H1 (cell line): ENCODE results near the gene FHIT. TPM values are rescaled to one million over a fixed set of nuclear protein-coding genes. Genes with fewer than 3 reads are reported as not detected.

Source experiments
- CTCF ChIA-PET: fragments of 300-600 bp; sonication (Branson Sonifier 250); formaldehyde crosslinking; loops from one replicate; lab custom pipeline; 2021; ENCODE audit not compliant: partially characterized antibody; lab: Charles Lee
- POLR2A ChIA-PET: fragments of 300-600 bp; sonication (Branson Sonifier 250); formaldehyde crosslinking; loops from one replicate; lab custom pipeline; 2021; ENCODE audit warnings: inconsistent platforms; ENCODE audit not compliant: partially characterized antibody; lab: Charles Lee
- DNase-seq, 2 experiments: peaks; one replicate each; pipeline versions ENCODE4 v3.0.0 to v3.0.0-alpha.2; 2010 to 2022; ENCODE audit warnings: low spot score in 2 of 2, low read depth in 1 of 2, mixed read lengths in 1 of 2
- FAIRE-seq: peaks from 2 replicates; lab custom pipeline; 2011; peaks lifted over from hg19 to GRCh38; lab: Jason Lieb, UNC
- H2AFZ ChIP-seq: 2 replicates; pipeline ENCODE4 v1.8.1; 2012; ENCODE audit warnings: low read length, inconsistent platforms
- H2AK5ac ChIP-seq: 2 replicates; pipeline ENCODE4 v1.6.1; 2013; ENCODE audit warnings: low read depth, low read length
- H2BK120ac ChIP-seq: replicated peaks from 2 replicates; pipeline ENCODE3; 2013; ENCODE audit warnings: low read depth, low read length, inconsistent platforms
- H2BK12ac ChIP-seq: 2 replicates; pipeline ENCODE4 v1.6.1; 2013; ENCODE audit warnings: low read depth, low read length
- H2BK15ac ChIP-seq: 2 replicates; pipeline ENCODE4 v1.6.1; 2013; ENCODE audit warnings: low read length
- H2BK20ac ChIP-seq: 2 replicates; pipeline ENCODE4 v1.6.1; 2013; ENCODE audit warnings: low read length
- H2BK5ac ChIP-seq: 2 replicates; pipeline ENCODE4 v1.6.1; 2013; ENCODE audit warnings: low read depth, low read length
- H3K14ac ChIP-seq: 2 replicates; pipeline ENCODE4 v1.6.1; 2013; ENCODE audit warnings: inconsistent platforms; ENCODE audit not compliant: insufficient read length
- H3K18ac ChIP-seq: 2 replicates; pipeline ENCODE4 v1.6.1; 2013; ENCODE audit warnings: low read length; ENCODE audit errors: extremely low read depth
- H3K23ac ChIP-seq: 2 replicates; pipeline ENCODE4 v1.6.1; 2013; ENCODE audit warnings: inconsistent platforms; ENCODE audit not compliant: insufficient read length
- H3K23me2 ChIP-seq: 2 replicates; pipeline ENCODE4 v1.6.1; 2013; ENCODE audit warnings: low read depth, low read length
- H3K27ac ChIP-seq: 2 replicates; pipeline ENCODE4 v1.6.1; 2011; ENCODE audit warnings: low read depth, low read length, inconsistent platforms
- H3K27me3 ChIP-seq, 4 experiments: replicated peaks in 1 of 4; 1 replicate in 1 of 4; 2 replicates in 3 of 4; pipeline versions ENCODE4 v1.6.1 to v1.8.1; 2011 to 2013; ENCODE audit warnings: low read length in 3 of 4, mild to moderate bottlenecking in 3 of 4, inconsistent platforms in 2 of 4, mixed read lengths in 2 of 4, moderate library complexity in 1 of 4; ENCODE audit not compliant: control insufficient read depth in 3 of 4, insufficient read depth in 3 of 4; ENCODE audit errors: extremely low read depth in 1 of 4
- H3K36me3 ChIP-seq, 4 experiments: 2 replicates each; pipeline versions ENCODE4 v1.6.1 to v1.8.1; 2011 to 2013; ENCODE audit warnings: mild to moderate bottlenecking in 4 of 4, low read length in 3 of 4, moderate library complexity in 2 of 4, control low read depth in 1 of 4, inconsistent platforms in 1 of 4; ENCODE audit not compliant: insufficient read depth in 4 of 4, control insufficient read depth in 2 of 4
- H3K4ac ChIP-seq: replicated peaks from 2 replicates; pipeline ENCODE3; 2013; ENCODE audit warnings: low read length, low read depth, mixed read lengths, inconsistent platforms; ENCODE audit not compliant: insufficient read length
- H3K4me1 ChIP-seq, 4 experiments: replicated peaks in 1 of 4; 1 replicate in 1 of 4; 2 replicates in 3 of 4; pipeline versions ENCODE4 v1.6.1 to v1.8.1; 2011 to 2013; ENCODE audit warnings: low read length in 3 of 4, inconsistent platforms in 2 of 4, mixed read lengths in 1 of 4; ENCODE audit not compliant: insufficient read depth in 4 of 4, control insufficient read depth in 3 of 4
- H3K4me2 ChIP-seq, 2 experiments: 2 replicates each; pipeline versions ENCODE4 v1.6.1 to v1.8.1; 2011 to 2013; ENCODE audit warnings: low read depth in 2 of 2, low read length in 2 of 2, control low read depth in 1 of 2, inconsistent platforms in 1 of 2, mild to moderate bottlenecking in 1 of 2; ENCODE audit not compliant: insufficient read depth in 1 of 2
- H3K4me3 ChIP-seq, 4 experiments: fragments of 200-600, 300-600 bp in 1 of 4; sonication (generic), shearing (Covaris generic), sonication (Bioruptor Twin) in 1 of 4; 2 replicates each; pipeline versions ENCODE4 v1.5.1 to v1.8.1; 2011 to 2016; ENCODE audit warnings: low read length in 4 of 4, low read depth in 3 of 4, control low read depth in 2 of 4, inconsistent platforms in 2 of 4, mild to moderate bottlenecking in 2 of 4, mixed read lengths in 1 of 4, moderate library complexity in 1 of 4; ENCODE audit not compliant: insufficient read depth in 2 of 4; ENCODE audit errors: extremely low read depth in 1 of 4
- H3K56ac ChIP-seq: replicated peaks from 2 replicates; pipeline ENCODE3; 2013; ENCODE audit warnings: low read depth, mild to moderate bottlenecking, mixed read lengths, low read length, inconsistent platforms; ENCODE audit not compliant: insufficient read length
- H3K79me1 ChIP-seq: 2 replicates; pipeline ENCODE4 v1.6.1; 2013; ENCODE audit warnings: low read depth, low read length, control low read depth
- H3K79me2 ChIP-seq, 2 experiments: 2 replicates each; pipeline versions ENCODE4 v1.6.1 to v1.8.1; 2012 to 2013; ENCODE audit warnings: low read length in 2 of 2, mild to moderate bottlenecking in 2 of 2, inconsistent platforms in 1 of 2; ENCODE audit not compliant: insufficient read depth in 2 of 2, control insufficient read depth in 1 of 2
- H3K9ac ChIP-seq, 4 experiments: replicated peaks in 1 of 4; 1 replicate in 1 of 4; 2 replicates in 3 of 4; pipeline versions ENCODE4 v1.6.1 to v1.8.1; 2011 to 2013; ENCODE audit warnings: low read depth in 3 of 4, low read length in 3 of 4, control low read depth in 2 of 4, mild to moderate bottlenecking in 2 of 4, moderate library complexity in 2 of 4, inconsistent platforms in 1 of 4; ENCODE audit errors: extremely low read depth in 1 of 4
- H3K9me3 ChIP-seq, 2 experiments: 2 replicates each; pipeline versions ENCODE4 v1.6.1 to v1.8.1; 2012 to 2013; ENCODE audit warnings: mild to moderate bottlenecking in 2 of 2, moderate library complexity in 2 of 2, control low read depth in 1 of 2, inconsistent platforms in 1 of 2, low read depth in 1 of 2, low read length in 1 of 2, mixed read lengths in 1 of 2; ENCODE audit not compliant: insufficient read depth in 2 of 2
- H4K20me1 ChIP-seq, 2 experiments: replicated peaks in 1 of 2; 2 replicates each; pipeline versions ENCODE3 to v1.8.1; 2011 to 2013; ENCODE audit warnings: inconsistent platforms in 2 of 2, low read length in 2 of 2, mild to moderate bottlenecking in 1 of 2; ENCODE audit not compliant: insufficient read depth in 2 of 2, control insufficient read depth in 1 of 2
- H4K5ac ChIP-seq: 2 replicates; pipeline ENCODE4 v1.6.1; 2013; ENCODE audit warnings: low read length, low read depth, mixed read lengths, inconsistent platforms; ENCODE audit not compliant: insufficient read length
- H4K8ac ChIP-seq: 2 replicates; pipeline ENCODE4 v1.8.0; 2013; ENCODE audit warnings: mild to moderate bottlenecking, moderate library complexity, low read length, inconsistent platforms; ENCODE audit not compliant: insufficient read depth; ENCODE audit errors: extremely low read depth
- H4K91ac ChIP-seq: replicated peaks from 2 replicates; pipeline ENCODE3; 2013; ENCODE audit warnings: low read length, mixed read lengths, inconsistent platforms; ENCODE audit not compliant: insufficient read length
- CREB1 ChIP-seq: IDR thresholded peaks from 2 replicates; pipeline ENCODE4 v1.6.1; 2012; ENCODE audit warnings: inconsistent platforms
- E2F6 ChIP-seq: IDR thresholded peaks from 2 replicates; pipeline ENCODE4 v1.6.1; 2012; ENCODE audit warnings: inconsistent platforms
- HDAC6 ChIP-seq: IDR thresholded peaks from one replicate; pipeline ENCODE4 v1.7.1; 2012; ENCODE audit warnings: low read depth, mild to moderate bottlenecking, inconsistent platforms, low read length, moderate library complexity
- KDM1A ChIP-seq: fragments of 200-600, 300-600 bp; sonication (generic); IDR thresholded peaks from 2 replicates; pipeline ENCODE4 v1.7.1; 2016; ENCODE audit warnings: mild to moderate bottlenecking, low read length, borderline replicate concordance
- MAFK ChIP-seq: IDR thresholded peaks from 2 replicates; pipeline ENCODE4 v1.6.1; 2012; ENCODE audit warnings: low read depth, mild to moderate bottlenecking, improper control_type of control experiment, low read length
- NRF1 ChIP-seq: IDR thresholded peaks from 2 replicates; pipeline ENCODE4 v1.6.1; 2011; ENCODE audit warnings: mild to moderate bottlenecking, low read depth, low read length, improper control_type of control experiment
- RFX5 ChIP-seq: IDR thresholded peaks from 2 replicates; pipeline ENCODE4 v1.6.1; 2011; ENCODE audit warnings: low read depth, low read length, improper control_type of control experiment, borderline replicate concordance
- RNF2 ChIP-seq: fragments of 200-900, 300-1000 bp; sonication (generic); IDR thresholded peaks from 2 replicates; pipeline ENCODE4 v1.7.1; 2016; ENCODE audit warnings: borderline replicate concordance, low read depth, mild to moderate bottlenecking, antibody characterized with exemption, low read length; ENCODE audit not compliant: poor library complexity, severe bottlenecking; ENCODE audit errors: missing control alignments
- SP1 ChIP-seq: IDR thresholded peaks from 2 replicates; pipeline ENCODE4 v1.6.1; 2011; ENCODE audit warnings: low read depth, low read length
- TAF7 ChIP-seq: optimal IDR thresholded peaks from 2 replicates; pipeline ENCODE3; 2011; ENCODE audit warnings: low read depth, mild to moderate bottlenecking, inconsistent platforms, low read length, moderate library complexity, borderline replicate concordance
- USF2 ChIP-seq: IDR thresholded peaks from 2 replicates; pipeline ENCODE4 v1.6.1; 2011; ENCODE audit warnings: low read length, improper control_type of control experiment
- YY1 ChIP-seq: IDR thresholded peaks from 2 replicates; pipeline ENCODE4 v1.6.1; 2011; ENCODE audit warnings: low read depth, mild to moderate bottlenecking, low read length
- WGBS, 2 experiments: shearing (Covaris generic) in 1 of 2; methylation state at CpG; one replicate each; pipeline versions ENCODE4 v1.1.6 to v1.1.7; 2013 to 2015; ENCODE audit warnings: low lambda C conversion rate in 2 of 2, mixed read lengths in 2 of 2, inconsistent platforms in 1 of 2, low coverage in 1 of 2, missing lambda C conversion rate in 1 of 2; ENCODE audit not compliant: insufficient replicate concordance in 2 of 2, insufficient coverage in 1 of 2, insufficient read length in 1 of 2; ENCODE audit errors: extremely low coverage in 1 of 2, missing lambda C conversion rate in 1 of 2; 5-methylcytosine and 5-hydroxymethylcytosine counted together
- polyA plus RNA-seq, 7 experiments: library from polyadenylated mRNA; depleted of rRNA in 3 of 7; stranded (reverse) in 5 of 7; unstranded in 2 of 7; fragments of >200 nt in 5 of 7; fragments of 200-250 nt in 2 of 7; gene quantifications; 1 replicate in 5 of 7; 2 replicates in 1 of 7; 4 replicates in 1 of 7; pipeline versions ENCODE4 v1.2.1 to v1.2.3, GENCODE V29; 2011 to 2013; ENCODE audit warnings: missing spikeins in 2 of 7, mixed read lengths in 2 of 7
- total RNA-seq: library from RNA; stranded (reverse); fragmentation: NEBNext Ultra II Directional; extraction: Animal tissue kit (Norgen Biotek cat#: 25700); gene quantifications from 2 replicates; pipeline ENCODE4 v1.2.1, GENCODE V29; 2021
- TF ChIP-seq, protein P1 (sequence below): IDR thresholded peaks from 2 replicates; pipeline ENCODE4 v1.6.1; 2011; ENCODE audit warnings: low read depth, mild to moderate bottlenecking, low read length; ENCODE audit not compliant: insufficient read depth

The FHIT gene
- total and polyA plus RNA-seq, 2 of the 8 experiments (the other 6 are each of a cell fraction or from before 2014, with no cell fraction given): 1.2 to 3.2 TPM

DNA sequence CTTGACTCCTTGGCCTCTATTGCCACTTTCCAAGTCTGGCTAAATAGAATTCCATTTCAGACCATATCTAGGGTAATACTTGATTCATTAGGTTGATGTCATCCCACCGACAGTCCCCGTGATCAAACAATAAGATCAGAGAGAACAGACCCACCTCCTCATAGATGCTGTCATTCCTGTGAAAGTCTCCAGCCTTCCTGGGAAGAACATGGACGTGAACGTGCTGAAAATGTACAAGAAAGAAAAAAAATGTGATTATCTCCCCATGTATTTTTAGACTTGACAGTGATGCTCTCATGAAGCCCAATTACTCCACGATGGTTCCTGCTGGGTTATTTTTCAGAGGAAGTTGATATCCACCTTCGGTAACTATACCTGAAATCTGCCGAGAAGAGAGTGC lies 1329.1 kb downstream of the FHIT start:
- no peaks in the 10 kb centered on the region for H3K9me3 ChIP-seq
- no peak overlapping the region for H2AK5ac ChIP-seq
- H3K4me2 ChIP-seq: no peak overlapping the region
- no peaks in the 10 kb centered on the region for H3K79me2 ChIP-seq
- H3K23me2 ChIP-seq: no peaks in the 10 kb centered on the region
- H4K91ac ChIP-seq: no peak overlapping the region
- no peaks in the 10 kb centered on the region for H3K27me3 ChIP-seq
- H3K56ac ChIP-seq: no peak overlapping the region
- H3K4me3 ChIP-seq: no peak overlapping the region
- H3K4me1 ChIP-seq: no peaks in the 10 kb centered on the region
- H2AFZ ChIP-seq: no peak overlapping the region
- CTCF ChIA-PET: no interaction called here
- no peak for DNase-seq
- no peak overlapping the region for H2BK20ac ChIP-seq
- 90% methylated on average over 7 of the region's 7 CpGs; no CpG with 5 or more reads in 1 of the 2 experiments for WGBS, 2 experiments
- no peaks in the 10 kb centered on the region for H4K20me1 ChIP-seq
- H2BK120ac ChIP-seq: no peak overlapping the region
- H3K27ac ChIP-seq: no peak overlapping the region
- H4K5ac ChIP-seq: no peak overlapping the region
- POLR2A ChIA-PET: no interaction called here
- no peak overlapping the region for H2BK12ac ChIP-seq
- no peaks in the 10 kb centered on the region for H3K79me1 ChIP-seq
- H3K36me3 ChIP-seq: no peaks in the 10 kb centered on the region
- no peak overlapping the region for H2BK5ac ChIP-seq
- no peak overlapping the region for H2BK15ac ChIP-seq
- H4K8ac ChIP-seq: no peak overlapping the region
- no peak for FAIRE-seq
- no peak overlapping the region for H3K9ac ChIP-seq
- no peak overlapping the region for H3K23ac ChIP-seq
- H3K14ac ChIP-seq: no peak overlapping the region
- no peak overlapping the region for H3K18ac ChIP-seq
- no peak overlapping the region for H3K4ac ChIP-seq
- TF ChIP-seq NRF1 (no peak), USF2 (no peak), KDM1A (no peak), SP1 (no peak), E2F6 (no peak), CREB1 (no peak), YY1 (no peak), RFX5 (no peak), TAF7 (no peak), MAFK (no peak), RNF2 (no peak), HDAC6 (no peak)
- TF ChIP-seq, protein P1, sequence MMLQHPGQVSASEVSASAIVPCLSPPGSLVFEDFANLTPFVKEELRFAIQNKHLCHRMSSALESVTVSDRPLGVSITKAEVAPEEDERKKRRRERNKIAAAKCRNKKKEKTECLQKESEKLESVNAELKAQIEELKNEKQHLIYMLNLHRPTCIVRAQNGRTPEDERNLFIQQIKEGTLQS: no peak
